Gastroesophageal sphincter (tissue), 4 donors: Measurements from ENCODE around the gene SSBP2. TPM values are rescaled to one million over a fixed set of nuclear protein-coding genes. Genes with fewer than 3 reads are reported as not detected.

Source experiments
- ATAC-seq: fragments of 150-250 bp; one replicate; pipeline ENCODE4 v1.9.1; 2016; ENCODE audit warnings: mild to moderate bottlenecking, moderate library complexity
- H3K27ac ChIP-seq, 4 donors: fragments of 200-600 bp; sonication (generic) in 3 of 4; 1 replicate in 3 of 4; 2 replicates in 1 of 4; pipeline ENCODE4 v1.5.1; 2016 to 2019
- H3K27me3 ChIP-seq: fragments of 200-600 bp; sonication (generic); one replicate; pipeline ENCODE4 v1.5.1; 2019
- H3K36me3 ChIP-seq, 2 donors: fragments of 200-600 bp; sonication (generic); one replicate each; pipeline ENCODE4 v1.5.1; 2019; ENCODE audit warnings: control low read depth in 1 of 2
- H3K4me1 ChIP-seq, 3 donors: fragments of 200-600 bp; sonication (generic); 1 replicate in 2 of 3; 2 replicates in 1 of 3; pipeline ENCODE4 v1.5.1; 2016 to 2019; ENCODE audit warnings: control low read depth in 2 of 3
- H3K4me3 ChIP-seq, 2 donors: fragments of 200-600 bp; sonication (generic); one replicate each; pipeline ENCODE4 v1.5.1; 2019; ENCODE audit warnings: mild to moderate bottlenecking in 1 of 2, moderate library complexity in 1 of 2
- H3K9me3 ChIP-seq, 3 donors: fragments of 200-600 bp; sonication (generic); one replicate each; pipeline ENCODE4 v1.5.1; 2017 to 2019; ENCODE audit warnings: control low read depth in 2 of 3
- EP300 ChIP-seq: sonication (generic); formaldehyde crosslinking; IDR thresholded peaks from one replicate; pipeline ENCODE4 v1.6.1; 2017; ENCODE audit warnings: antibody characterized with exemption, mild to moderate bottlenecking
- POLR2A ChIP-seq, 2 donors: fragments of 450-650 bp; IDR thresholded peaks; one replicate each; pipeline ENCODE4 v1.6.1; 2017; ENCODE audit warnings: antibody characterized with exemption in 2 of 2, mild to moderate bottlenecking in 2 of 2, moderate library complexity in 1 of 2
- POLR2AphosphoS5 ChIP-seq: sonication (generic); formaldehyde crosslinking; IDR thresholded peaks from one replicate; pipeline ENCODE4 v1.6.1; 2017; ENCODE audit warnings: antibody characterized with exemption
- WGBS, 2 donors: methylation state at CpG; one replicate each; pipeline ENCODE4 v1.1.5; 2018; ENCODE audit warnings: low coverage in 1 of 2; 5-methylcytosine and 5-hydroxymethylcytosine counted together
- total RNA-seq, 4 donors: library from RNA; depleted of rRNA; stranded (reverse); fragments of >200 nt; gene quantifications; one replicate each; pipeline ENCODE4 v1.1.0, GENCODE V29; 2016
- TF ChIP-seq, protein P1 (sequence below), 4 experiments: fragments of 200-600 bp in 2 of 4; fragments of 450-650 bp in 2 of 4; sonication (generic) in 1 of 4; IDR thresholded peaks; one replicate each; pipeline ENCODE4 v1.5.1; 2017 to 2019; ENCODE audit warnings: antibody characterized with exemption in 4 of 4, mild to moderate bottlenecking in 2 of 4, moderate library complexity in 2 of 4

Gene SSBP2
- total RNA-seq, 4 donors from 2014 or later: 61.3 to 138 (median 79.5) TPM

DNA sequence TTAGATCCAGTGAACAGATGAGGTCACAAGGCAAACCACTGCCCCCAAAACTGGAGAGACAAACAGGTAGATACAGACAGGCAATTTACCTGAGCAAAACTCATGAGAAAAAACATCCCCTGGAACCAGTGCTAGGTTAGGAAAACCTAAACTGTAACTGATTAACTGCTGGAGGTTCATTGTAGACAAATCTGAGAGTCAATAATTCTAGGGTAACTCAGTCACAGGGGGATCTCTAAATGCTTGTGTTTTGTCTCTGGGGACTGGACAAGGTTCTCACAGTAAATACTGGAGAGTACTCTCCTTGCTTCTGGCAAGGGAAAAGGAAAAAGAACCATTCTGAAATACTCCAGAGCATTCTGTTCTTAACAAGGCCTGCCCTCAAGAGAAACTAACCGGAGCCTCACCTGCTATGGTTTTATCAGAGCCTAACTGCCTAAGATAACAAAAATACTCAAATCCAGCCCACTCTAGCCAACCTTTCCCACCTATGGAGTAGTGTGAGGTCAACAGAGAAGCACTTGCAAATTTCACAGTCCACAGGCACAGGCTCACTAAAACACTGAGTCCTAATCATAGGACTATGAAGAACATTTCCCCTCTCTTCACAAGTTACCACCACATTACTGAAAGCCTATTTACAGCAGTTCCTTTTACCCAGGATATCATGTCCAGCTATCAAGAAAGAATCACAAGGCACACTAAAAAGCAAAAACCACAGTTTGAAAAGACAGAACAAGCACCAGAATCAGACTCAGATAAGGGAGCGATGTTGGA is 217.1 kb downstream of the SSBP2 start:
- Histone ChIP-seq H3K4me3 (no peak overlapping the region), H3K9me3 (no peaks in the 10 kb centered on the region), H3K36me3 (no peaks in the 10 kb centered on the region), H3K27me3 (no peaks in the 10 kb centered on the region), H3K27ac (no peak overlapping the region), H3K4me1 (peaks cover 0 to 7% (median 2%) of the 10 kb centered on the region in 3 donors)
- WGBS, 2 donors: 77 to 100% methylated on average over 1 to 2 of the region's 2 CpGs
- TF ChIP-seq, protein P1, sequence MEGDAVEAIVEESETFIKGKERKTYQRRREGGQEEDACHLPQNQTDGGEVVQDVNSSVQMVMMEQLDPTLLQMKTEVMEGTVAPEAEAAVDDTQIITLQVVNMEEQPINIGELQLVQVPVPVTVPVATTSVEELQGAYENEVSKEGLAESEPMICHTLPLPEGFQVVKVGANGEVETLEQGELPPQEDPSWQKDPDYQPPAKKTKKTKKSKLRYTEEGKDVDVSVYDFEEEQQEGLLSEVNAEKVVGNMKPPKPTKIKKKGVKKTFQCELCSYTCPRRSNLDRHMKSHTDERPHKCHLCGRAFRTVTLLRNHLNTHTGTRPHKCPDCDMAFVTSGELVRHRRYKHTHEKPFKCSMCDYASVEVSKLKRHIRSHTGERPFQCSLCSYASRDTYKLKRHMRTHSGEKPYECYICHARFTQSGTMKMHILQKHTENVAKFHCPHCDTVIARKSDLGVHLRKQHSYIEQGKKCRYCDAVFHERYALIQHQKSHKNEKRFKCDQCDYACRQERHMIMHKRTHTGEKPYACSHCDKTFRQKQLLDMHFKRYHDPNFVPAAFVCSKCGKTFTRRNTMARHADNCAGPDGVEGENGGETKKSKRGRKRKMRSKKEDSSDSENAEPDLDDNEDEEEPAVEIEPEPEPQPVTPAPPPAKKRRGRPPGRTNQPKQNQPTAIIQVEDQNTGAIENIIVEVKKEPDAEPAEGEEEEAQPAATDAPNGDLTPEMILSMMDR (IDR thresholded peaks at IDR 0.05): no peak
- no peak for TF ChIP-seq POLR2A (IDR thresholded peaks at IDR 0.05)
- TF ChIP-seq POLR2AphosphoS5: no peak
- no peak for TF ChIP-seq EP300
- ATAC-seq: no peak

GRCh38 chr5:81530919-81531318 is 220.0 kb downstream of the SSBP2 start:
- H3K9me3 ChIP-seq: no peaks in the 10 kb centered on the region
- no peaks in the 10 kb centered on the region for H3K36me3 ChIP-seq
- ATAC-seq: no peak
- H3K4me1 ChIP-seq: peaks cover 0 to 2% (median under 1%) of the 10 kb centered on the region in 3 donors
- WGBS, 2 donors: 100% methylated on average over 1 of the region's 1 CpG
- no peak overlapping the region for H3K4me3 ChIP-seq
- H3K27me3 ChIP-seq: no peaks in the 10 kb centered on the region
- TF ChIP-seq POLR2AphosphoS5 (no peak), POLR2A (IDR thresholded peaks at IDR 0.05) (no peak), EP300 (no peak)
- TF ChIP-seq, protein P1 (IDR thresholded peaks at IDR 0.05): no peak
- H3K27ac ChIP-seq: no peak overlapping the region

GRCh38 chr5:81525690-81526089 is 225.2 kb downstream of the SSBP2 start:
- peaks cover 0 to 26% (median 0%) of the 10 kb centered on the region in 3 donors for H3K4me1 ChIP-seq
- H3K27me3 ChIP-seq: no peaks in the 10 kb centered on the region
- H3K9me3 ChIP-seq: no peaks in the 10 kb centered on the region
- WGBS, 2 donors: 17 to 25% methylated on average over 2 of the region's 2 CpGs
- no peak overlapping the region for H3K4me3 ChIP-seq
- TF ChIP-seq EP300: no peak
- no peak for TF ChIP-seq POLR2A (IDR thresholded peaks at IDR 0.05)
- TF ChIP-seq, protein P1 (IDR thresholded peaks at IDR 0.05): no peak
- ATAC-seq: no peak
- H3K27ac ChIP-seq: no peak overlapping the region
- no peaks in the 10 kb centered on the region for H3K36me3 ChIP-seq

DNA sequence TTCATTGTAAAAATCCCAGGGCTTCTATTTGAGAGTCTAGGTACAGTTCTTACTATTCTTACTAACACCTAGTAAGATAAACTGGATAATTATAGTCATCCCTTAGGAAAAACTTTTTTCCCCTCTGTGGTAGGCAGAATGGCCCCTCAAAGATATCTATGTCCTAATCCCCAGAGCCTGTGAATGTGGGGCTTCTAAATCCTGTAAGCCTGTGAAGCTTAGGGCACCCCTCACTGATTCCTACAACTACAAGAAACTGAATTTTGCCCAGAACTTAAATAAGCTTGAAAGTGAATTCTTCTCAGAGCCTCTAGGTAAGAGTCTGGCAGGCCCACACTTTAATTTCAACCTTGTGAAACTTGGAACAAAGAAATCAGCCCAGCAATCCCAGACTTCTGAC is 226.9 kb downstream of the SSBP2 start:
- no peaks in the 10 kb centered on the region for H3K9me3 ChIP-seq
- H3K4me1 ChIP-seq: peaks cover 0 to 26% (median 0%) of the 10 kb centered on the region in 3 donors
- H3K4me3 ChIP-seq: no peak overlapping the region
- no peaks in the 10 kb centered on the region for H3K27me3 ChIP-seq
- no peak for TF ChIP-seq EP300
- TF ChIP-seq, protein P1 (IDR thresholded peaks at IDR 0.05): no peak
- no peak for TF ChIP-seq POLR2A (IDR thresholded peaks at IDR 0.05)
- no peak for TF ChIP-seq POLR2AphosphoS5
- H3K27ac ChIP-seq: no peak overlapping the region
- H3K36me3 ChIP-seq: no peaks in the 10 kb centered on the region
- no peak for ATAC-seq

GRCh38 chr5:81522571-81522970 is 228.3 kb downstream of the SSBP2 start:
- ATAC-seq: no peak
- H3K4me3 ChIP-seq: no peak overlapping the region
- H3K9me3 ChIP-seq: no peaks in the 10 kb centered on the region
- no peak overlapping the region for H3K27ac ChIP-seq
- H3K27me3 ChIP-seq: no peaks in the 10 kb centered on the region
- TF ChIP-seq POLR2AphosphoS5 (no peak), EP300 (no peak), POLR2A (IDR thresholded peaks at IDR 0.05) (no peak)
- TF ChIP-seq, protein P1 (IDR thresholded peaks at IDR 0.05): no peak
- no peaks in the 10 kb centered on the region for H3K36me3 ChIP-seq
- WGBS, 2 donors: 75 to 78% methylated on average over 1 of the region's 1 CpG
- peaks cover 0 to 26% (median 0%) of the 10 kb centered on the region in 3 donors for H3K4me1 ChIP-seq
